Measurements from ENCODE around the gene USP17L15.
"Not testable (repeated sequence)": the region's sequence is repeated elsewhere in the genome, so short reads cannot be mapped to it uniquely, and the experiment has no call there.

USP17L15 gene

DNA sequence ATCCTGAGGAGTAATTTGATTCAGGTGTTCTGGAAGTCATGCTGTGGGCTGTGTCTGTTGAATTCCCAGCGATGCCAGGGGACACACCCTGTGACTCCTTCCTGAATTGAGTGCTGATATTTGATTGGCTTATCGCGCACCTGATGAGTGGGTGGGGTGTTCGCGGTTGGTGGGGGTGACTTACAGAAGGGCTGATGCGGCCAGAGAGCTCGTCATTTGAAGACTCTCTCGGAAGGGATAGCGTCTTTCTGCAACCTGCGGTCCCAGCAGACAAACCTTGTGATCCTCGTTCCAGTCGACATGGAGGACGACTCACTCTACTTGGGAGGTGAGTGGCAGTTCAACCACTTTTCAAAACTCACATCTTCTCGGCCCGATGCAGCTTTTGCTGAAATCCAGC is at the start of gene USP17L15:
Gene USP17L15 (plus strand): TSS at position 301 of the 400 bp plus-strand sequence. CDS start 0 bp downstream, at position 301.
- DNase-seq (ENCODE audit: low spot score) = not testable (repeated sequence)

- not testable (repeated sequence) for DNase-seq (ENCODE audit: low spot score)
Observed at GRCh38 chr4:9210357-9210756, 23.8 kb upstream of the USP17L15 start, which contains the start of gene USP17L10. TSS of gene USP17L10 (plus strand) at chr4:9210657. CDS start at chr4:9210657, 0 bp downstream.

GRCh38 chr4:9214701-9215100 is 19.5 kb upstream of the USP17L15 start:
- DNase-seq (ENCODE audit: low spot score) = not testable (repeated sequence)

DNA sequence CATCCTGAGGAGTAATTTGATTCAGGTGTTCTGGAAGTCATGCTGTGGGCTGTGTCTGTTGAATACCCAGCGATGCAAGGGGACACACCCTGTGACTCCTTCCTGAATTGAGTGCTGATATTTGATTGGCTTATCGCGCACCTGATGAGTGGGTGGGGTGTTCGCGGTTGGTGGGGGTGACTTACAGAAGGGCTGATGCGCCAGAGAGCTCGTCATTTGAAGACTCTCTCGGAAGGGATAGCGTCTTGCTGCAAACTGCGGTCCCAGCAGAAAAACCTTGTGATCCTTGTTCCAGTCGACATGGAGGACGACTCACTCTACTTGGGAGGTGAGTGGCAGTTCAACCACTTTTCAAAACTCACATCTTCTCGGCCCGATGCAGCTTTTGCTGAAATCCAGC is 19.1 kb upstream of the USP17L15 start, which contains the start of gene USP17L11:
Gene USP17L11 (plus strand): TSS at position 301 of the 400 bp plus-strand sequence. CDS start 0 bp downstream, at position 301.
- DNase-seq (ENCODE audit: low spot score) = not testable (repeated sequence)

DNA sequence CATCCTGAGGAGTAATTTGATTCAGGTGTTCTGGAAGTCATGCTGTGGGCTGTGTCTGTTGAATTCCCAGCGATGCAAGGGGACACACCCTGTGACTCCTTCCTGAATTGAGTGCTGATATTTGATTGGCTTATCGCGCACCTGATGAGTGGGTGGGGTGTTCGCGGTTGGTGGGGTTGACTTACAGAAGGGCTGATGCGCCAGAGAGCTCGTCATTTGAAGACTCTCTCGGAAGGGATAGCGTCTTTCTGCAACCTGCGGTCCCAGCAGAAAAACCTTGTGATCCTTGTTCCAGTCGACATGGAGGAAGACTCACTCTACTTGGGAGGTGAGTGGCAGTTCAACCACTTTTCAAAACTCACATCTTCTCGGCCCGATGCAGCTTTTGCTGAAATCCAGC is 14.3 kb upstream of the USP17L15 start, which contains the start of gene USP17L12:
Gene USP17L12 (plus strand): TSS at position 301 of the 400 bp plus-strand sequence. CDS start 0 bp downstream, at position 301.
- DNase-seq (ENCODE audit: low spot score) = not testable (repeated sequence)

DNA sequence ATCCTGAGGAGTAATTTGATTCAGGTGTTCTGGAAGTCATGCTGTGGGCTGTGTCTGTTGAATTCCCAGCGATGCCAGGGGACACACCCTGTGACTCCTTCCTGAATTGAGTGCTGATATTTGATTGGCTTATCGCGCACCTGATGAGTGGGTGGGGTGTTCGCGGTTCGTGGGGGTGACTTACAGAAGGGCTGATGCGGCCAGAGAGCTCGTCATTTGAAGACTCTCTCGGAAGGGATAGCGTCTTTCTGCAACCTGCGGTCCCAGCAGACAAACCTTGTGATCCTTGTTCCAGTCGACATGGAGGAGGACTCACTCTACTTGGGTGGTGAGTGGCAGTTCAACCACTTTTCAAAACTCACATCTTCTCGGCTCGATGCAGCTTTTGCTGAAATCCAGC is 9.6 kb upstream of the USP17L15 start, which contains the start of gene USP17L13:
Gene USP17L13 (plus strand): TSS at position 301 of the 400 bp plus-strand sequence. CDS start 0 bp downstream, at position 301.
- DNase-seq (ENCODE audit: low spot score) = not testable (repeated sequence)

GRCh38 chr4:9230249-9230648 is 3.9 kb upstream of the USP17L15 start:
- not testable (repeated sequence) for DNase-seq (ENCODE audit: low spot score)

- DNase-seq (ENCODE audit: low spot score) = not testable (repeated sequence)
Observed at GRCh38 chr4:9238461-9238860, 4.3 kb downstream of the USP17L15 start.

DNA sequence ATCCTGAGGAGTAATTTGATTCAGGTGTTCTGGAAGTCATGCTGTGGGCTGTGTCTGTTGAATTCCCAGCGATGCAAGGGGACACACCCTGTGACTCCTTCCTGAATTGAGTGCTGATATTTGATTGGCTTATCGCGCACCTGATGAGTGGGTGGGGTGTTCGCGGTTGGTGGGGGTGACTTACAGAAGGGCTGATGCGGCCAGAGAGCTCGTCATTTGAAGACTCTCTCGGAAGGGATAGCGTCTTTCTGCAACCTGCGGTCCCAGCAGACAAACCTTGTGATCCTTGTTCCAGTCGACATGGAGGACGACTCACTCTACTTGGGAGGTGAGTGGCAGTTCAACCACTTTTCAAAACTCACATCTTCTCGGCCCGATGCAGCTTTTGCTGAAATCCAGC is 9.4 kb downstream of the USP17L15 start, which contains the start of gene USP17L17:
Gene USP17L17 (plus strand): TSS at position 301 of the 400 bp plus-strand sequence. CDS start 0 bp downstream, at position 301.
- not testable (repeated sequence) for DNase-seq (ENCODE audit: low spot score)

- DNase-seq (ENCODE audit: low spot score) = peak; percentile 0
Observed at GRCh38 chr4:9247953-9248680, 13.9 kb downstream of the USP17L15 start, which contains the start of gene USP17L18. TSS of gene USP17L18 (plus strand) at chr4:9248630. CDS start at chr4:9248630, 0 bp downstream.

DNA sequence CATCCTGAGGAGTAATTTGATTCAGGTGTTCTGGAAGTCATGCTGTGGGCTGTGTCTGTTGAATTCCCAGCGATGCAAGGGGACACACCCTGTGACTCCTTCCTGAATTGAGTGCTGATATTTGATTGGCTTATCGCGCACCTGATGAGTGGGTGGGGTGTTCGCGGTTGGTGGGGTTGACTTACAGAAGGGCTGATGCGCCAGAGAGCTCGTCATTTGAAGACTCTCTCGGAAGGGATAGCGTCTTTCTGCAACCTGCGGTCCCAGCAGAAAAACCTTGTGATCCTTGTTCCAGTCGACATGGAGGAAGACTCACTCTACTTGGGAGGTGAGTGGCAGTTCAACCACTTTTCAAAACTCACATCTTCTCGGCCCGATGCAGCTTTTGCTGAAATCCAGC is 18.9 kb downstream of the USP17L15 start, which contains the start of gene USP17L19:
Gene USP17L19 (plus strand): TSS at position 301 of the 400 bp plus-strand sequence. CDS start 0 bp downstream, at position 301.
- DNase-seq (ENCODE audit: low spot score) = not testable (repeated sequence)

- not testable (repeated sequence) for DNase-seq (ENCODE audit: low spot score)
Observed at GRCh38 chr4:9257824-9258223, 23.6 kb downstream of the USP17L15 start, which contains the start of gene USP17L20. TSS of gene USP17L20 (plus strand) at chr4:9258124. CDS start at chr4:9258124, 0 bp downstream.

- DNase-seq (ENCODE audit: low spot score) = not testable (repeated sequence)
Observed at GRCh38 chr4:9262572-9262971, 28.4 kb downstream of the USP17L15 start, which contains the start of gene USP17L21. TSS of gene USP17L21 (plus strand) at chr4:9262872. CDS start at chr4:9262872, 0 bp downstream.

- DNase-seq (ENCODE audit: low spot score) = not testable (repeated sequence)
Observed at GRCh38 chr4:9267319-9267718, 33.1 kb downstream of the USP17L15 start, which contains the start of gene USP17L22. TSS of gene USP17L22 (plus strand) at chr4:9267619. CDS start at chr4:9267619, 0 bp downstream.

DNA sequence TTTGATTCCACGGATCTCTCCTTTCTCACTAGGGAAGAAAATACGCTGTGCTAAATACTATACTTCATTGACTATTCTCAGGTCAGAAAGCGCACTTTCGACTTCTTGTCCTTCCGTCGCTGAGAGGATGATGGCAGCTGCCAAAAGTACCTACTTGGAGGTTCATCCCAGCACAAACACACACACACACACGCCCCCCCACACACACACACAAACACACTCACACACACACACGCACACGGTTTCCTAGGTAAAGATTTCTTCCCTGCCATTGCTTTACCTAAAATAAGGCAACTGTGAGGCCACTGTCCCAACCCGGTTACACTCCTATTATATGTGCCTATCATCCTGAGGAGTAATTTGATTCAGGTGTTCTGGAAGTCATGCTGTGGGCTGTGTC is 37.5 kb downstream of the USP17L15 start:
- not testable (repeated sequence) for DNase-seq (ENCODE audit: low spot score)

Data from pons (tissue), 1 donor.